PFSK-1 (cell line): ENCODE measurements around the gene BMP2K.
A peak's percentile ranks its signal among the peaks of the same experiment; 100 is the strongest.

Source experiments
- FOXP2 ChIP-seq: optimal IDR thresholded peaks from 2 replicates; pipeline ENCODE3; 2011; ENCODE audit warnings: borderline replicate concordance, control low read depth, inconsistent platforms; ENCODE audit not compliant: insufficient read depth; ENCODE audit errors: extremely low read length, extremely low read depth
- POLR2AphosphoS5 ChIP-seq: IDR thresholded peaks from 2 replicates; pipeline ENCODE4 v1.6.1; 2012; ENCODE audit warnings: low read depth, mild to moderate bottlenecking, control low read depth, low read length, moderate library complexity
- SIN3A ChIP-seq: IDR thresholded peaks from 2 replicates; pipeline ENCODE4 v1.6.1; 2012; ENCODE audit warnings: mild to moderate bottlenecking, low read length, moderate library complexity, borderline replicate concordance; ENCODE audit not compliant: insufficient read depth
- TAF1 ChIP-seq: IDR thresholded peaks from 2 replicates; pipeline ENCODE4 v1.6.1; 2012; ENCODE audit warnings: low read length, control low read depth, borderline replicate concordance; ENCODE audit not compliant: insufficient read depth
- TF ChIP-seq, protein P1 (sequence below), 2 experiments: IDR thresholded peaks; 2 replicates each; pipeline versions ENCODE4 v1.6.1 to v1.8.0; 2011 to 2012; ENCODE audit warnings: low read depth in 2 of 2, low read length in 2 of 2, control low read depth in 1 of 2, inconsistent platforms in 1 of 2, mild to moderate bottlenecking in 1 of 2, moderate library complexity in 1 of 2; ENCODE audit not compliant: insufficient read depth in 1 of 2

Gene BMP2K

DNA sequence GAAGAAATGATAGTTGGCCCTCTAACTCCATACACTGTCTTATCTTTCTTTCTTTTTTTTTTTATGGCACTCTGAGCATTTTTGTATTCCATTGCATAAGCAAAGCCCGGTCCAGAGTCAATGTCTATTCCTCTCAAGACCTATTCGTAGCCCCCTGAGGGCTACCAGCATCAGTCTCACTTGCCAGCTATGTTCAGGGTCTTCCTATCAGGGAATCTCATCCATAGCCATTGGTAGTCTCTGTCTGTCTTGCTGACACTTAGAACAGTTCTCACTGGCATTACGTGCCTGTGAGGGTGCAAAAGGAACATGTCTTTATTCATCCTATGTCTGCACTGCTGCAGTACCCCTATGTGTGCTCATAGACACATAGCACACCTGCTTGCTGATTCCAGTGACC, 51.0 kb downstream of the BMP2K start:
- TF ChIP-seq SIN3A (no peak), TAF1 (no peak), FOXP2 (no peak), POLR2AphosphoS5 (no peak)
- TF ChIP-seq, protein P1, sequence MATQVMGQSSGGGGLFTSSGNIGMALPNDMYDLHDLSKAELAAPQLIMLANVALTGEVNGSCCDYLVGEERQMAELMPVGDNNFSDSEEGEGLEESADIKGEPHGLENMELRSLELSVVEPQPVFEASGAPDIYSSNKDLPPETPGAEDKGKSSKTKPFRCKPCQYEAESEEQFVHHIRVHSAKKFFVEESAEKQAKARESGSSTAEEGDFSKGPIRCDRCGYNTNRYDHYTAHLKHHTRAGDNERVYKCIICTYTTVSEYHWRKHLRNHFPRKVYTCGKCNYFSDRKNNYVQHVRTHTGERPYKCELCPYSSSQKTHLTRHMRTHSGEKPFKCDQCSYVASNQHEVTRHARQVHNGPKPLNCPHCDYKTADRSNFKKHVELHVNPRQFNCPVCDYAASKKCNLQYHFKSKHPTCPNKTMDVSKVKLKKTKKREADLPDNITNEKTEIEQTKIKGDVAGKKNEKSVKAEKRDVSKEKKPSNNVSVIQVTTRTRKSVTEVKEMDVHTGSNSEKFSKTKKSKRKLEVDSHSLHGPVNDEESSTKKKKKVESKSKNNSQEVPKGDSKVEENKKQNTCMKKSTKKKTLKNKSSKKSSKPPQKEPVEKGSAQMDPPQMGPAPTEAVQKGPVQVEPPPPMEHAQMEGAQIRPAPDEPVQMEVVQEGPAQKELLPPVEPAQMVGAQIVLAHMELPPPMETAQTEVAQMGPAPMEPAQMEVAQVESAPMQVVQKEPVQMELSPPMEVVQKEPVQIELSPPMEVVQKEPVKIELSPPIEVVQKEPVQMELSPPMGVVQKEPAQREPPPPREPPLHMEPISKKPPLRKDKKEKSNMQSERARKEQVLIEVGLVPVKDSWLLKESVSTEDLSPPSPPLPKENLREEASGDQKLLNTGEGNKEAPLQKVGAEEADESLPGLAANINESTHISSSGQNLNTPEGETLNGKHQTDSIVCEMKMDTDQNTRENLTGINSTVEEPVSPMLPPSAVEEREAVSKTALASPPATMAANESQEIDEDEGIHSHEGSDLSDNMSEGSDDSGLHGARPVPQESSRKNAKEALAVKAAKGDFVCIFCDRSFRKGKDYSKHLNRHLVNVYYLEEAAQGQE (IDR thresholded peaks at IDR 0.05; ENCODE audit: insufficient read depth in 1 of 2, low read depth in 2 of 2, low read length in 2 of 2) = no peak

DNA sequence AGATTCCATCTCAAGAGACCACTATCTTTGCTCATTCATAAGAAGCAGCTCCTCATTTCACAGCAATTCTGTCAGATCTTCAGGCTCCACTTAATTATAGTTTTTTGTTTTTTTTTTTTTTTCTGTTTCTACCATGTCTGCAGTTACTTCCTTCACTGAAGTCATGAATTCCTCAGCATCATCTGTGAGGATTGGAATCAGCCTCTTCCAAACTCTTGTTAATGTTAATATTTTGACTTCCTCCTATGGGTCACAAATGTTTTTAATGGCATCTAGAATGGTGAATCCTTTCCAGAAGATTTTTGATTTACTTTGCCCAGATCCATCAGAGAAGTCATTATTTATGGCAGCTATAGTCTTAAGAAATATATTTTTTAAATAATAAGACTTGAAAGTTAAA, 53.1 kb downstream of the BMP2K start:
- TF ChIP-seq POLR2AphosphoS5 (no peak), FOXP2 (no peak), TAF1 (peak; percentile 47; the same call in 1 of the 2 replicates)

GRCh38 chr4:78845472-78845871, 69.3 kb downstream of the BMP2K start:
- no peak for TF ChIP-seq FOXP2
- no peak for TF ChIP-seq SIN3A
- TF ChIP-seq, protein P1 (IDR thresholded peaks at IDR 0.05; ENCODE audit: insufficient read depth in 1 of 2, low read depth in 2 of 2, low read length in 2 of 2) = no peak
- TF ChIP-seq TAF1 = no peak

- TF ChIP-seq SIN3A = no peak
- no peak for TF ChIP-seq POLR2AphosphoS5
- TF ChIP-seq, protein P1 (IDR thresholded peaks at IDR 0.05; ENCODE audit: insufficient read depth in 1 of 2, low read depth in 2 of 2, low read length in 2 of 2) = no peak
- no peak for TF ChIP-seq TAF1
- no peak for TF ChIP-seq FOXP2
These were observed 70.1 kb downstream of the BMP2K start for GRCh38 chr4:78846258-78846657.

- TF ChIP-seq TAF1 = no peak
- TF ChIP-seq, protein P1 (IDR thresholded peaks at IDR 0.05; ENCODE audit: insufficient read depth in 1 of 2, low read depth in 2 of 2, low read length in 2 of 2) = no peak
- no peak for TF ChIP-seq SIN3A
- TF ChIP-seq POLR2AphosphoS5 = no peak
- TF ChIP-seq FOXP2 = no peak
These were observed 86.2 kb downstream of the BMP2K start for GRCh38 chr4:78862314-78862737.
